DMS53 treated with DMSO at 0.1 percent for 48 hours (cell line): ENCODE data around the gene MELK.

Source experiments
- DNase-seq: peaks from one replicate; lab custom pipeline; 2025; ENCODE audit not compliant: unreplicated experiment; lab: John Stamatoyannopoulos, UW

Gene MELK

DNA sequence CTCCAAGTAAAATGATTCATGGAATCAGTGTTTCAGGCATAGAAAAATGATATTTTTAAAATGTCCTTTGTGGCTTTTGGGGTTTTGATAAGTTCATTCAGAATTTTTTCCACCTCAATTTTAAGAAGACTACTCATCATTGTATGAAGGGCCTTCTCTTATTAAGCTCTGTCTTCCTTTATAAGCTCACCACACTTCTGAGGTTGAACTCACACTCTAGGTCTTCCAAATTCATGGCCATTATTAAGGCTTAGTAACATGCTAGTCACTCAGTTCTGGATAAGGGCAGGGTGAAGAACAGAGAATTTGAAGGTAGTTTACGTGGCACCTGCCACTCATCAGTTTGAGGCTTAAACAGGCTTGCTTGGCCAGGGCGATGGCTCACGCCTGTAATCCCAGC, 4.2 kb downstream of the MELK start:
- DNase-seq: no peak

DNA sequence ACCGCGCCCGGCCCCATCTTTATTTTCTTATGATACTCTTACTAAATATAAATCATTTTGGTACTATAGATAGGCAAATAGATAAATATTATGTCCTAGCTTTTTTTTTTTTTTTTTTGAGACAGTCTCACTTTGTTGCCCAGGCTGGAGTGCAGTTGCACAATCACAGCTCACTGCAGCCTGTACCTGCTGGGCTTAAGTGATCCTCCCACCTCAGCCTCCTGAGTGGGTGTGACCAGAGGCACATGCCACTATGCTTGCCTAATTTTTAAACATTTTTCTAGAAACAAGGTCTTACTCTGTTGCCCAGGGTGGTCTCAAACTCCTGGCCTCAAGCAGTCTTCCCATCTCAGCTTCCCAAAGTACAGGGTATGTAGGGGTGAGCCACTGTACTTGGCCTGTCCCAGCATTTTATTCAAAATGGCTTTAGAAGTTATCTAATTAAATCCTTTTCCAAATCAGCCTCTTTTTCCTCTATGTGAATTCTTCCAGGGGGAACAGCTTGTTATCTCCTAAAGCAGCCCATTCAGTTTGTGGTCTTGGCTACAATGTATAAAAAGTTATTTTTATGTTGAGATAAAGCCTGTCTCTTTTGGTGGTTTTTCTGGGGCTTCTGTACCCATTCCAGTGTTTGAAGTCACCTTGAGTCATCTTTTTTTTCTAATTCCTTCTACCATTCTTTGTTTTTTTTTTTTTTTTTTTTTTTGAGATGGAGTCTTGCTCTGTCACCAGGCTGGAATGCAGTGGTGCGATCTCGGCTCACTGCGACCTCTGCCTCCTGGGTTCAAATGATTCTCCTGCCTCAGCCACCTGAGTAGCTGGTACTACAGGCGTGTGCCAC, 12.1 kb downstream of the MELK start:
- DNase-seq: no peak

DNA sequence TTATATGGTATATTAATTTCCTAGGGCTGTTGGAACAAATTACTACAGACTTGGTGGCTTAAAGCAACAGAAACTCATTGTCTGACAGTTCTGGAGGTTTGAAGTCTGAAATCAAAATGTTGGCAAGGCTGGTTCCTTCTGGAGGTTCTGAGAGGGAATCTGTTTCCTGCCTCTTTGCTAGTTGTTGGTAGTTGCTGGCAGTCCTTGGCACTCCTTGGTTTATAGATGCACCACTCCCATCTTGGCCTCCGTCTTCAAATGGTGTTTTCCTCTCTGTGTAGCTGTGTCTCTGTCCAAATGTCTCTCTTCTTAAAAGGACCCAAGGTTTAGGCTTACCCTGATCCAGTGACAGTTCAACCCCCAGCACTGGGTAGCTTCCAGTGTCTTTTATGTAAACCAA, 17.5 kb downstream of the MELK start:
- DNase-seq: no peak

DNA sequence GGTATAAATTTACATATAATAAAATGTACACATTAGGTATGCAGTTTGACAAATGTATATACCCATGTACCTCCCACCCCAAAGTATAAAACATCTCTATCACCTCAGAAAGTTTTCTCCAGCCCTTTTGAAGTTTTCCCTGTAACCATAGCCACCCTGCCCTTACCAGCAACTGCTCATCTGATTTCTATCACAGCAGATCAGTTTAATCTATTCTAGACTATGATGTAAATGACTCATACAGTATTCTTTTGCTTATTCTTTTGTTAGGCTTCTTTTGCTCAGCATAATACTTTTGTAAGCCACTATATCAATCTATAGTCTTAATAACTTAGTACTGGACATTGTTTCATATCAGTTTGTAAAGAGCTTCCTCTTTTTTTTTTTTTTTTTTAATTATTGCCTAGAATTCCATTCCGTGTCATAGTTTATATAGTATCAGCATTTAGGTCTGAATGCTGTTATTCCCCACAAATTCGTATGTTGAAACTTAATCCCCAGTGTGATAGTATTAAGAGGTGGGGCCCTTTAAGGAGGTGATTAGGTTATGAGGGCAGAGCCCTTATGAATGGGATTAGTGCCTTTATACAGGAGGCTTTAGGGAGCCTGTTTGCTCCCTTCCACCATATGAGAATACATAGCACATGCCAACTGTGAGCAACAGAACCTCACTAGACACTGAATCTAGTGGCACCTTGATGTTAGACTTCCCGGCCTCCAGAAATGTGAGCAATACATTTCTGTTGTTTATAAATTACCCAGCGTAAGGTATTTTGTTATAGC, 20.3 kb downstream of the MELK start:
- no peak for DNase-seq

DNA sequence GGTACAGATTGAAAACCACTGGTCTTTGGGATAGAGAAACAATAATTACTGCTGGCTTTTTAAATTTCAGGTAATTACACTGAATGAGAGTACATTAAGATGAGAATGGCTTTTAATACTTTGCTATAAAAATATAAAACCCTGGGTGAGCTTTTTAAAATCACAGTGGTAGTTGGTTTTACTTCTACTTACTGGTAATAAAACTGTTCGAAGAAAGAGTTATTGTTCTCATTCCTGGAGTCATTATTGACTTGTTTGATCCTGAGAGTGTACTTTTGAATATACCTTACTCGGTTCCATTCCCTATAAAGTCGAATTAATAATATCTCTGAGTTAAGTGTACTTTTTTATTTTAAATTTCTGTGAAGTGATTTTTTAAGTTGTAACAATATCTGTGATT, 21.5 kb downstream of the MELK start:
- no peak for DNase-seq

DNA sequence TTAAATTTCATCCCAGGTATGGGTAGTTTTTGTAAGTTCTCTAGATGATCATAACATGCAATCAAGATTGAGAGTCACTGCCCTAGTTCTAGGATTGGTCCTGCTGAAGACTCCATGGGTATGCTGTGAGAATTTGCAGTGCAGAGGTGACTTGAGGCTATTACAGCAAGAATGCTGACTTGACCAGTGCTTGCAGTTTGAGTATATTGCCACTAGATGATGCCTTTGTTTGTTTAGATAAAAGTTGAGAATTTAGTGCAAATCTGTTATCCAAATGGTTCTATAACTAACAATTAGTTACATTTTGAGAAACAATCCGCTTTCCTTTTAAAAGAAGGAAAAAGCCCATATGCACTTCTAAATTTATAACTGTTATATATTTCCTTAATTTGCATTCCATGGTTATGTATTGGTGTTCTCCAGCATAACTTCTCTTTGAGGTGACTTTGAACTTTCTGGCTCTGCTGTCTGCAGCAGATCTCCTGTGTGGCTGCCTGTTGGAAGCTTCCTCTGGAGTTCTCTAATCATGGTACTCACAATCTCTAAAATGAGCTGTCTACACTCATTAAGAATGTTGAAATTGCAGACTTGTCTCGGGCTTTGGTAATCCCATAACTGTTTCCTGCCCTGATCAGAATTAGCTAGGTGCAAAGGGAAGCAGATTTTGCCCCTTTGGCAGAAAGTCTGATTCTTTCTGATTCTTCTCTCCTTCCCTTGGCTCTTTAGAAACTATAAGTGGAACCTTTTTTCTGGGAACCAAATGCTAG, 24.9 kb downstream of the MELK start:
- no peak for DNase-seq

DNA sequence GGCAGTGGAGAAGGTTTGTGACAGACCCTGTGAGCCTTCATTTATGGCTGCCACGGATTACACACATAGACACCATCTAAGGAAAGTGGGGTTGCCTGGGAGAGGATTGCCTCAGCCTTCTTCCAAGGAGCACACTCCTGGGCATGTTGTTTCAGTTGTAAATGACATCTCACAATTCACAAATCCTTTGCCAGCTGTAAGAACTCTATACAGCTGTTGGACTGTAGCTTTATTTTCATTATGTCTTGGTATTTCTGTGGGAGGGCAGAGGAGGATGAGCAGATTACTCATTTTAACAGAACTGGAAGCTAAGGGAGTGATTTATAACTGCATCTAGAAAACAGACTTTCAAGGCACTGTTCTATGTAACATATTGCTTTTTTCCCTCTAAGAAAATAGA, 25.6 kb downstream of the MELK start:
- no peak for DNase-seq

DNA sequence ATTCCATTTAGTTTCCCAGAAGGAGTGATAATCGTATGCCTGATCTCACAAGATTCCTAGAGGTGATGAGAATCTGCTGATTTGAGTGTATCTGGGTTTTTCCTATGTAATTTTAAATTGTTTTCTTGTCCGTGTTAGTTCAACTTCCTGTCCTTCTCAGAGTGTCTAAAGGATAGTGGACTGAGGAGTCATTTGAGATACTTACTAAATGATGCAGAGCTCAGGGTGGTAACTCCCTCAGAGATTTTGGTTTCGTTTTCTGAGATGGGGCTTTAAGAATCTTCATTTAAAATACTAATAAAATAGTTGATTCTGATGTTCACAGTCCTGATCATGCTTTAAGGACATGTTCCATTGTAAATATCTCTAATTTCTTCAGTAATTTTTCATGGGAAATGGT, 30.3 kb downstream of the MELK start:
- DNase-seq: no peak

DNA sequence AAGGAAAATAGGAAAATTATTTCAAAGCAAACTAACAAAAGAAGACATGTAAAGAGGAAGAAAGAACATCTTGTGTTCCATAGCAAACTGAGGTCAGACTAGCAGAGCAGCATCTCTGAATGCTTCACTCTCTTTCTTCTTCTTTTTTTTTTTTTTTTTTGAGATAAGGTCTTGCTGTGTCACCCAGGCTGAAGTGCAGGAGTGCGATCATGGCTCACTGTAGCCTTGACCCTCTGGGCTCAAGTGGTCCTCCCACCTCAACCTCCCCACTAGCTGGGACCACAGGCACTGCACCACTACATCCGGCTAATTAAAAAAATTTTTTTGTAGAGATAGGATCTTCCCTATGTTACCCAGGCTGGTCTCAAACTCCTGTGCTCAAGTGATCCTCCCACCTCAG, 36.6 kb downstream of the MELK start:
- no peak for DNase-seq

DNA sequence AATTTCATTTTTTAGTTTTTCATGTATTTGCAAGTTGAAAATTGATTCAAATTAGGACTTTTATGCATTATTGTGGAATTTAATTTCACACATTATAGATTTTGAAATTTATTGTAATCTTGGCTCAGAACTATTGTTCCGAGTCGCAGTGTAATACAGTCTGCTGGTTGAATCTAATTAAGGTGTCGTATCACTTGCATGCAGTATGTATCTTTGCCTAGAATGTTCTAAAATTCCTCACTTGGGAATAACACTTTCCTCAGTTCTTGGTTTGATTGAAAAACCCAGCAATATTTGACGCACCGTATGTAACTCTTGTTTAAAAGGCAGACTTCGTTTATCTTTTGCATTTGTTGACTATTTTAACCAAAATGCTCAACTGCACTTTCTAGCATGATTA, 49.4 kb downstream of the MELK start:
- DNase-seq: no peak

DNA sequence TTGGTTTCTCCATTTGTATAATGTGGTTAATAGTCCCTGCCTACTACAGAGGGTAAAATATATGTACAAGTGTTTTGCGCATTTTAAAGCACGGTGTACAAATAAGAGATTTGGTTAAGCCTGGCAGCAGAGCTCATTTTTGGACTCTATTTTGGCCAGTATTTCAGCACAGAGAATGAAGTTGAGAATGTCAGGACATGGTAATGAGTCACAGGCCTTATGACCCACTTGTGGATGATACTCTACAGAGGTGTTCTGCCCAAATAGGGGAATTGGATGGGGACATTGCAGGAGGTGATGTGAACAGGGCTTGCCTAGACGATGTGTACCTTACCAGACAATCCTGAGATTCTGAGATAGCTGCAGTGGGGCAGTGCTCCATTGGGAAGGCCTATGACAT, 50.6 kb downstream of the MELK start:
- DNase-seq: no peak

DNA sequence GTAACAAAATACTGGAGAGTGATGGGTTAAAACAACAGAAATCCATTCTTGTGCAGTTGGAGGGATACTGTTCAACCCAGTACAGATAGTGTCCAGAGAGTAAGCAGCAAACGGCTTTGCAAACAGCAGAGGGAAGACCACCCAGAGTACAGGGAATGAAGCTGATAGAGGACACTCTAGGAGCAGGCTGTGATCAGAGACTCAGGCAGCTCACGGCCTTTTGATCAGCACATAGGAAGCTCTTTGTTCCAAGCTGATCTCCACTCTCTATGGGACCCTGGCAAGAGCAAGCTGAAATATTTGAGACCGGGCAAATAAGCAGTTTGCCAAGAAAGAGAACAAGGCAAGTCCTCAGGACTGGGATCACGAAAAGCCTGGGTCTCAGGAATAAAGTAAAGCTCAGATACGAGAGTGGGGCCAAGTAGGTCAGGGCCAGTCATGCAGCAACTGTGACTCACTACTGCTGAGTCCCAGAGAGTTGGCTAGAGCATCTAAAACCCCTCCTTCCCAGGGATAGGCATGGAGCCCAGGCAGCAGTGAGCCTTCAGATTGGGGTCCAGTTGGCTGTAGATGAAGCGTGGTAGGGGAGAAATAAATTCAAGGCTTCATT, 52.4 kb downstream of the MELK start:
- DNase-seq: no peak

DNA sequence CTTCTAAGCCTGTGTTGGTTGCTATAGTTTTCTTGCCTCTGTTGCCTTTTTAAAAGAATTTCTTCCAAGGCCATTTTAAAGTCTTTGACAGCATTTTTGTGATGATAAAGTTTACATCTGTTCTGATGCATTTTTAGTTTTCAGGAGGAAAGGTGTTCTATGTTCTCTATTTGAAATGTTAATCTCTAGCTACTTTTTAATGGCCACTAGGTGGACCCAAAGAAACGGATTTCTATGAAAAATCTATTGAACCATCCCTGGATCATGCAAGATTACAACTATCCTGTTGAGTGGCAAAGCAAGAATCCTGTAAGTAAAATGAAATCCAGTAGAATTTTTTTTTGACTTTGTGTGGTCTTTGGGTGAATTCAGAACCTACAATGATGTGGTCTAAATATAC, 60.2 kb downstream of the MELK start:
- peak; percentile 23 for DNase-seq

DNA sequence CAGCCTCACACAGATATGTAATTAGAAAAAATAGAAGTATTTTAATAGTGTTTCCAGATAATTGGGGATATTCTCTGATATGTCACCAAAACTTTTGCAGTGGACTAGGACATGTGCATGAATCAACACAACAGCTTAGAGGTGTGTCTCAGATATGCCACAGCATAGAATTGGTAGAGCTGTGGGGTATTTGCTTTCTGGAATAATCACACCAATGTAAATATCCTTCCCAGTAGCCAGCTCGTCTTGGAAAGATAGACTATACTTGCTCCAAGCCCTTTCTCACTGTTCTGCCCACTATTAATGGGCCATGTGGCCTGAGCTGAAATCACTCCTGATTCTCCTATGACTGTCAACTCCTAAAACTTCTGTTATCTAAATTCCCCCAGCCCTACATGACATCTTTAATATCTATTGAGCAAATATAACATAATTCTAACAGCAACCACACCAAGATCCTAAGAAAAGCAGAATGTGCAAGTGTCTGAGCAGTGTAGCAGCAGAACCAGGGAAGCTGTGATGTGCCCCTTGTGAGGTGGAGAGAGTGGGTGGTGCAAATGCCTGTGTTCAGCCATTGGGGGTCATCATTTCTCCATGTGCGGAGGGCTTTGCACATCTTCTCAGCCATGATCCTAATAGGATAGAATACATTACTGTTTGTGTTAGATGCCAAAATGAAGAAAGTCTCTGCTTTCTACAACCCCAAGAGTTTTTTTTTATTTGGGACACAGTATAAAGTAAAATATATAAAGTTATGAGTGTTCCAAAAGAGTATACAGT, 65.0 kb downstream of the MELK start:
- no peak for DNase-seq

DNA sequence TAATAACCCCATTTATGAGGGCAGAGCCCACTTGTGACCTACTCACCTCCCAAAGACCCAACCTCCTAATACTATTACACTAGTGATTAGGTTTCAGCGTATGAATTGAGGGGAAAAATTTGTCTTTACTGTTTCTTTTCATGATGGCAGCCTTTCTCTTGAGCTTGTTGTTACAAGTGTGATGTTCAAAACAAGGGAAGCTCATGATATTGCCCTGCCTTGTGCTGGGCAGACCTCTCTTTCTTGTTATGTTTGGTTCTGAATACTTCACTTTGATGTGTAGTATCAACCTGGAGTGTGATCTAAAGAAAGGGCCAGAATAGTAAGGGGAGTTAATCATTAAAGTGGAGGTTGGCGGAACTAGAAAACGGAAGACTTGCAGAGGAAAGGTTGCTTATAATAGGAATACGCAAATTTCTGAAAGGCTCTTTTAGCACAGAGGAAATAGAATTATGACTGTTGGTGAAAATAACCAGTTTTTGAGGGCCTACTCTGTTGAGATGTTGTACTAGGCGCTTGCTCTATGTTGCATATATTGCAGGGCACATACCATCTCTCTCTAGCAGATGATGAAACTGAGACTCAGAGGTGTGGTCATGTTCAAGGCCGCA, 68.2 kb downstream of the MELK start:
- DNase-seq: no peak

DNA sequence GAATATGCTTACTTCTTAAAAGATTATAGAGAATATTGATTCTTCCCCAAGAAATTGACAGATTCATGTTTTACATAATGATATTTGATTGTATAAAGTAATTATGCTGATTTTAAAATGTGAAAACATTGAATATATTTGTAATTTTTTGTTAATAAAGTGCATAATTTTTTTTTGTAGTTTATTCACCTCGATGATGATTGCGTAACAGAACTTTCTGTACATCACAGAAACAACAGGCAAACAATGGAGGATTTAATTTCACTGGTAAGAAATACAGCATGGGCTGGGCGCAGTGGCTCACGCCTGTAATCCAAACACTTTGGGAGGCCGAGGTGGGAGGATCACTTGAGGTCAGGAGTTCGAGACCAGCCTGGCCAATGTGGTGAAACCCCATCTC, 70.1 kb downstream of the MELK start:
- no peak for DNase-seq

DNA sequence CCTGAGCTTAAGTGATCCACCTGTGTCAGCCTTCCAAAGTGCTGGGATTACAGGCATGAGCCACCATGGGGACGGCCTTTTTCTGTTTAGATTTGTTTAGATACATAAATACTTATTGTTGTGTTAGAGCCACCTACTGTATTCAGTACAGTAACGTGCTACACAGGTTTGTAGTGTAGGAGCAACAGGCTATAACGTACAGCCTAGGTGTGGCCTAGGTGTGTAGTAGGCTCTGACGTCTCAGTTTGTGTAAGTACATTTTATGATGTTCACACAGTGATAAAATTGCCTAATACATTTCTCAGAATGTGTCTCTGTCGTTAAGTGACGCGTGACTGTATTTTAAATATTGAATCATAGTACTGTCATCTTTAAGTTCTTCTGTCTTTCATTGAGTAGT, 84.1 kb downstream of the MELK start:
- no peak for DNase-seq

DNA sequence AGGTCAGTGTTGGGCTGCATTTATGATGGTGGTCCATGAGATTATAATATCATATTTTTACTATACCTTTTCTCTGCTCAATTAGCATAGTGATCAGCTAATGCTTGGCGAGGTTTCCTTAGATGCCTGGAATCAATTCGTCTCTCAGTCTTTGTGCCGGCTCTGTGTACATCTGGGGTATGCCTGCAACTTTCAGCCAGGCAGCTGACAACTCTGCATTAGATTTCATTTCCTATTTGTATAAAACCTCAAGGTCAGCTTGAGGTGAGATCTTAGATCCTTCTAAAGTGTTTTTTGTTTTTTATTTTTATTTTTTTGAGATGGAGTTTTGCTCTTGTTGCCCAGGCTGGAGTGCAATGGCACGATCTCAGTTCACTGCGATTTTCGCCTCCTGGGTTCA, 86.8 kb downstream of the MELK start:
- no peak for DNase-seq

DNA sequence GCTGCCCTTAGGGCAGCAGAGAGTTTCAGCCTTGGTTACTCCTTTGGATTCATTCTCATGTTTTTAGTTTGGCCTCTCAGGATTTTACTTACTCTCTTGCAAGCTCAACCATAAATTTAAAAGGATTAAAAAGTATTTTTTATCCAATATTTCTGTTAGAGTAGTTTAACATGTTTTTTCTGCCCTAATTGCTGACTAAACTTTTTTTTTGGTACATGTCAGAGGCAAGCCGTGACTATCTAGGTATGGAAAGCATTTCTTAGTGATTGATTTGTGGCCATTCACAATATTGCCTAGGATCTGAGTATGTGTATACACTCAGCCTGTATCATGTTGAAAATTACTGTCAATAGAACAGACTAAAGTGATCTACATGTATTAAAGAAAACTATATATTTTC, 92.1 kb downstream of the MELK start:
- DNase-seq: no peak

DNA sequence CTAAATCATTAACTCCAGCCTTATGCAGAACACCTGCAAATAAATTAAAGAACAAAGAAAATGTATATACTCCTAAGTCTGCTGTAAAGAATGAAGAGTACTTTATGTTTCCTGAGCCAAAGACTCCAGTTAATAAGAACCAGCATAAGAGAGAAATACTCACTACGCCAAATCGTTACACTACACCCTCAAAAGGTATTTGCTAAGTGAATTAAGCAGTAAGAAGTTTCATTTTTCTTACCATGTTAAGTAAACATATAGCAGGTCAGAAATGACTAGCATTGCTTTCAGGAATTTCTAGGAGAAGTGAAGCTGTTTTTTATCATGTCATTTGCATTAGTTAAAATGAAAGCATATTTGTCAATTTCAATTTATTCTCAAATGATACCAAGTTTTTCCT, 92.7 kb downstream of the MELK start:
- no peak for DNase-seq
